ENCODE data around the gene TSPAN10. TPM values are rescaled to one million over a fixed set of nuclear protein-coding genes. Genes with fewer than 3 reads are reported as not detected.
A peak's percentile ranks its signal among the peaks of the same experiment; 100 is the strongest.

TSPAN10 gene
- total and polyA plus RNA-seq, 9 of the 15 experiments (the other 6 are each of a cell fraction or from before 2014, with no cell fraction given) = 0.05 to 0.31 (median 0.13) TPM; not detected in 1

GRCh38 chr17:81666342-81667191 lies 29.6 kb downstream of the TSPAN10 start, which contains the start of the genes CCDC137 and OXLD1 (continued):
- TF ChIP-seq, protein P1, sequence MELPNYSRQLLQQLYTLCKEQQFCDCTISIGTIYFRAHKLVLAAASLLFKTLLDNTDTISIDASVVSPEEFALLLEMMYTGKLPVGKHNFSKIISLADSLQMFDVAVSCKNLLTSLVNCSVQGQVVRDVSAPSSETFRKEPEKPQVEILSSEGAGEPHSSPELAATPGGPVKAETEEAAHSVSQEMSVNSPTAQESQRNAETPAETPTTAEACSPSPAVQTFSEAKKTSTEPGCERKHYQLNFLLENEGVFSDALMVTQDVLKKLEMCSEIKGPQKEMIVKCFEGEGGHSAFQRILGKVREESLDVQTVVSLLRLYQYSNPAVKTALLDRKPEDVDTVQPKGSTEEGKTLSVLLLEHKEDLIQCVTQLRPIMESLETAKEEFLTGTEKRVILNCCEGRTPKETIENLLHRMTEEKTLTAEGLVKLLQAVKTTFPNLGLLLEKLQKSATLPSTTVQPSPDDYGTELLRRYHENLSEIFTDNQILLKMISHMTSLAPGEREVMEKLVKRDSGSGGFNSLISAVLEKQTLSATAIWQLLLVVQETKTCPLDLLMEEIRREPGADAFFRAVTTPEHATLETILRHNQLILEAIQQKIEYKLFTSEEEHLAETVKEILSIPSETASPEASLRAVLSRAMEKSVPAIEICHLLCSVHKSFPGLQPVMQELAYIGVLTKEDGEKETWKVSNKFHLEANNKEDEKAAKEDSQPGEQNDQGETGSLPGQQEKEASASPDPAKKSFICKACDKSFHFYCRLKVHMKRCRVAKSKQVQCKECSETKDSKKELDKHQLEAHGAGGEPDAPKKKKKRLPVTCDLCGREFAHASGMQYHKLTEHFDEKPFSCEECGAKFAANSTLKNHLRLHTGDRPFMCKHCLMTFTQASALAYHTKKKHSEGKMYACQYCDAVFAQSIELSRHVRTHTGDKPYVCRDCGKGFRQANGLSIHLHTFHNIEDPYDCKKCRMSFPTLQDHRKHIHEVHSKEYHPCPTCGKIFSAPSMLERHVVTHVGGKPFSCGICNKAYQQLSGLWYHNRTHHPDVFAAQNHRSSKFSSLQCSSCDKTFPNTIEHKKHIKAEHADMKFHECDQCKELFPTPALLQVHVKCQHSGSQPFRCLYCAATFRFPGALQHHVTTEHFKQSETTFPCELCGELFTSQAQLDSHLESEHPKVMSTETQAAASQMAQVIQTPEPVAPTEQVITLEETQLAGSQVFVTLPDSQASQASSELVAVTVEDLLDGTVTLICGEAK (IDR thresholded peaks at IDR 0.05) = peak; percentile 99
- TF ChIP-seq, protein P1 (CRISPR knock-in tag; IDR thresholded peaks at IDR 0.05) = no peak
- TF ChIP-seq, protein P2, sequence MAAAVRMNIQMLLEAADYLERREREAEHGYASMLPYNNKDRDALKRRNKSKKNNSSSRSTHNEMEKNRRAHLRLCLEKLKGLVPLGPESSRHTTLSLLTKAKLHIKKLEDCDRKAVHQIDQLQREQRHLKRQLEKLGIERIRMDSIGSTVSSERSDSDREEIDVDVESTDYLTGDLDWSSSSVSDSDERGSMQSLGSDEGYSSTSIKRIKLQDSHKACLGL (CRISPR knock-in tag; IDR thresholded peaks at IDR 0.05; ENCODE audit: borderline replicate concordance, poor library complexity, severe bottlenecking) = no peak
- TF ChIP-seq ZNF143 (CRISPR knock-in tag; IDR thresholded peaks at IDR 0.05) (0 out of 2 replicates have a peak, but pooled peaks have one; percentile 23), ATF6 (CRISPR knock-in tag; IDR thresholded peaks at IDR 0.05) (peak; percentile 40; the same call in 1 of the 2 replicates), ZKSCAN1 (IDR thresholded peaks at IDR 0.05; ENCODE audit: low read depth, low read length) (peak; percentile 13; the same call in 1 of the 2 replicates)
- TF ChIP-seq, protein P3, sequence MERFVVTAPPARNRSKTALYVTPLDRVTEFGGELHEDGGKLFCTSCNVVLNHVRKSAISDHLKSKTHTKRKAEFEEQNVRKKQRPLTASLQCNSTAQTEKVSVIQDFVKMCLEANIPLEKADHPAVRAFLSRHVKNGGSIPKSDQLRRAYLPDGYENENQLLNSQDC (CRISPR knock-in tag; IDR thresholded peaks at IDR 0.05) = 0 out of 2 replicates have a peak, but pooled peaks have one; percentile 60
- TF ChIP-seq, protein P4, sequence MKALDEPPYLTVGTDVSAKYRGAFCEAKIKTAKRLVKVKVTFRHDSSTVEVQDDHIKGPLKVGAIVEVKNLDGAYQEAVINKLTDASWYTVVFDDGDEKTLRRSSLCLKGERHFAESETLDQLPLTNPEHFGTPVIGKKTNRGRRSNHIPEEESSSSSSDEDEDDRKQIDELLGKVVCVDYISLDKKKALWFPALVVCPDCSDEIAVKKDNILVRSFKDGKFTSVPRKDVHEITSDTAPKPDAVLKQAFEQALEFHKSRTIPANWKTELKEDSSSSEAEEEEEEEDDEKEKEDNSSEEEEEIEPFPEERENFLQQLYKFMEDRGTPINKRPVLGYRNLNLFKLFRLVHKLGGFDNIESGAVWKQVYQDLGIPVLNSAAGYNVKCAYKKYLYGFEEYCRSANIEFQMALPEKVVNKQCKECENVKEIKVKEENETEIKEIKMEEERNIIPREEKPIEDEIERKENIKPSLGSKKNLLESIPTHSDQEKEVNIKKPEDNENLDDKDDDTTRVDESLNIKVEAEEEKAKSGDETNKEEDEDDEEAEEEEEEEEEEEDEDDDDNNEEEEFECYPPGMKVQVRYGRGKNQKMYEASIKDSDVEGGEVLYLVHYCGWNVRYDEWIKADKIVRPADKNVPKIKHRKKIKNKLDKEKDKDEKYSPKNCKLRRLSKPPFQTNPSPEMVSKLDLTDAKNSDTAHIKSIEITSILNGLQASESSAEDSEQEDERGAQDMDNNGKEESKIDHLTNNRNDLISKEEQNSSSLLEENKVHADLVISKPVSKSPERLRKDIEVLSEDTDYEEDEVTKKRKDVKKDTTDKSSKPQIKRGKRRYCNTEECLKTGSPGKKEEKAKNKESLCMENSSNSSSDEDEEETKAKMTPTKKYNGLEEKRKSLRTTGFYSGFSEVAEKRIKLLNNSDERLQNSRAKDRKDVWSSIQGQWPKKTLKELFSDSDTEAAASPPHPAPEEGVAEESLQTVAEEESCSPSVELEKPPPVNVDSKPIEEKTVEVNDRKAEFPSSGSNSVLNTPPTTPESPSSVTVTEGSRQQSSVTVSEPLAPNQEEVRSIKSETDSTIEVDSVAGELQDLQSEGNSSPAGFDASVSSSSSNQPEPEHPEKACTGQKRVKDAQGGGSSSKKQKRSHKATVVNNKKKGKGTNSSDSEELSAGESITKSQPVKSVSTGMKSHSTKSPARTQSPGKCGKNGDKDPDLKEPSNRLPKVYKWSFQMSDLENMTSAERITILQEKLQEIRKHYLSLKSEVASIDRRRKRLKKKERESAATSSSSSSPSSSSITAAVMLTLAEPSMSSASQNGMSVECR (CRISPR knock-in tag; IDR thresholded peaks at IDR 0.05) = peak; percentile 90
